ENCODE data around the gene ABCG2. TPM values are rescaled to one million over a fixed set of nuclear protein-coding genes. Genes with fewer than 3 reads are reported as not detected.

Gene ABCG2
- total RNA-seq, 3 donors from 2014 or later (not counting 1 experiment from before 2014, with no cell fraction given): 0.19 to 0.73 (median 0.61) TPM

DNA sequence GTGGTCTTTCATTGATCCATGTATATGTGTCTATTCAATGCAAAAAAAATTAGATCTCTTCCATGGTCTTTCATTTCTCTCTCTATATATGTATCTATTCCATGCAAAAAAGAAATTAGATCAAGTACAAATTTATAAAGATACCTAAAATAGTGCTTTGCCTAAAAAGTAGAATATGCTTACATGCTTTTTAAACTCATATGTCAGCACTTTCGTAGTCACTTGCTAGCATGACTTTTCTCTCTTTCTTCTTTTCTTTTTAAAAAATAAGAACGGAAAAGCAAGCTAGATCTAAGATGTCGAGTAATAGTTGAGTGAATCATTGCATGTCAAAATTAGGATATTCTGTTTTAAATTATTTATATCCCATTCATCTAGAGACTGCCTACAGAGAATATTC is 100.1 kb downstream of the ABCG2 start:
- Histone ChIP-seq H3K4me3 (ENCODE audit: low read length) (no peak overlapping the region), H3K9me3 (ENCODE audit: control insufficient read depth, insufficient read depth, low read length) (no peaks in the 10 kb centered on the region), H3K27me3 (ENCODE audit: control insufficient read depth, insufficient read depth, low read length) (no peaks in the 10 kb centered on the region), H3K4me1 (ENCODE audit: control insufficient read depth, insufficient read depth, low read length) (no peaks in the 10 kb centered on the region), H3K36me3 (ENCODE audit: control insufficient read depth, insufficient read depth, low read length) (peaks cover 9% of the 10 kb centered on the region), H3K27ac (ENCODE audit: low read length) (no peak overlapping the region)
- intact Hi-C loops (cut with micrococcal nuclease): no loop called here
- ATAC-seq: no peak
- TF ChIP-seq, protein P1, sequence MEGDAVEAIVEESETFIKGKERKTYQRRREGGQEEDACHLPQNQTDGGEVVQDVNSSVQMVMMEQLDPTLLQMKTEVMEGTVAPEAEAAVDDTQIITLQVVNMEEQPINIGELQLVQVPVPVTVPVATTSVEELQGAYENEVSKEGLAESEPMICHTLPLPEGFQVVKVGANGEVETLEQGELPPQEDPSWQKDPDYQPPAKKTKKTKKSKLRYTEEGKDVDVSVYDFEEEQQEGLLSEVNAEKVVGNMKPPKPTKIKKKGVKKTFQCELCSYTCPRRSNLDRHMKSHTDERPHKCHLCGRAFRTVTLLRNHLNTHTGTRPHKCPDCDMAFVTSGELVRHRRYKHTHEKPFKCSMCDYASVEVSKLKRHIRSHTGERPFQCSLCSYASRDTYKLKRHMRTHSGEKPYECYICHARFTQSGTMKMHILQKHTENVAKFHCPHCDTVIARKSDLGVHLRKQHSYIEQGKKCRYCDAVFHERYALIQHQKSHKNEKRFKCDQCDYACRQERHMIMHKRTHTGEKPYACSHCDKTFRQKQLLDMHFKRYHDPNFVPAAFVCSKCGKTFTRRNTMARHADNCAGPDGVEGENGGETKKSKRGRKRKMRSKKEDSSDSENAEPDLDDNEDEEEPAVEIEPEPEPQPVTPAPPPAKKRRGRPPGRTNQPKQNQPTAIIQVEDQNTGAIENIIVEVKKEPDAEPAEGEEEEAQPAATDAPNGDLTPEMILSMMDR (IDR thresholded peaks at IDR 0.05): no peak
- H3K4me1 Mint-ChIP-seq: no peaks in the 10 kb centered on the region
- no peaks in the 10 kb centered on the region for H3K9me3 Mint-ChIP-seq
- no peak overlapping the region for H3K4me3 Mint-ChIP-seq
- H3K27ac Mint-ChIP-seq: no peak overlapping the region
- WGBS (ENCODE audit: insufficient coverage): 100% methylated on average over 1 of the region's 3 CpGs
- H3K27me3 Mint-ChIP-seq (ENCODE audit: low read depth in 2 of 2): no peaks in the 10 kb centered on the region
- no peak for DNase-seq
- no peaks in the 10 kb centered on the region for H3K36me3 Mint-ChIP-seq

DNA sequence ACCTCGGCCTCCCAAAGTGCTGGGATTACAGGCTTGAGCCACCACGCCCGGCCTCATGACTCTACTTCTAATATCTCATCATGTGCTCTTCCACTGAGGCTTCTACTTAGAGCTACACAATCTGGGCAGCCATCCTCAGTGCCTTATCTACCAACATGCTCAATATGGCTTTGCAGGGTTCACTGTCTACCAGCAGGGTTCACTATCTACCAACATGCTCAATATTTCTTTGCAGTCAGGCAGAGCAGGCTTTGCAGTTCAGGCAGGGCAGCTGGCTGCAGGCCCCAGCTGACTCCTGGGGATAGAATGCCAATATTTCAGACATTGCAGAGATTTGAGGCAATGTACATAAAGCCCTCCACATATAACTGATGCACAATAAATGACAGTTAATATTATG is 103.5 kb downstream of the ABCG2 start:
- intact Hi-C loops (cut with micrococcal nuclease): no loop called here
- WGBS (ENCODE audit: insufficient coverage): 98% methylated on average over 3 of the region's 3 CpGs
- H3K4me1 ChIP-seq (ENCODE audit: control insufficient read depth, insufficient read depth, low read length): no peaks in the 10 kb centered on the region
- TF ChIP-seq, protein P1 (IDR thresholded peaks at IDR 0.05): no peak
- H3K27ac ChIP-seq (ENCODE audit: low read length): no peak overlapping the region
- H3K36me3 Mint-ChIP-seq: no peaks in the 10 kb centered on the region
- no peak overlapping the region for H3K27ac Mint-ChIP-seq
- H3K4me1 Mint-ChIP-seq: no peaks in the 10 kb centered on the region
- no peak overlapping the region for H3K4me3 Mint-ChIP-seq
- no peaks in the 10 kb centered on the region for H3K9me3 ChIP-seq (ENCODE audit: control insufficient read depth, insufficient read depth, low read length)
- peaks cover 4% of the 10 kb centered on the region for H3K36me3 ChIP-seq (ENCODE audit: control insufficient read depth, insufficient read depth, low read length)
- H3K27me3 Mint-ChIP-seq (ENCODE audit: low read depth in 2 of 2): no peaks in the 10 kb centered on the region
- H3K9me3 Mint-ChIP-seq: no peaks in the 10 kb centered on the region
- H3K27me3 ChIP-seq (ENCODE audit: control insufficient read depth, insufficient read depth, low read length): no peaks in the 10 kb centered on the region
- DNase-seq (peak in 1 of 2 donors; percentile 7), ATAC-seq (peak in 1 of 3 donors; percentile 35)
- no peak overlapping the region for H3K4me3 ChIP-seq (ENCODE audit: low read length)

GRCh38 chr4:88054229-88054628 is 104.2 kb downstream of the ABCG2 start:
- DNase-seq (no peak), ATAC-seq (no peak)
- no peaks in the 10 kb centered on the region for H3K36me3 Mint-ChIP-seq
- no peaks in the 10 kb centered on the region for H3K27me3 ChIP-seq (ENCODE audit: control insufficient read depth, insufficient read depth, low read length)
- H3K9me3 ChIP-seq (ENCODE audit: control insufficient read depth, insufficient read depth, low read length): no peaks in the 10 kb centered on the region
- H3K4me3 Mint-ChIP-seq: no peak overlapping the region
- H3K4me3 ChIP-seq (ENCODE audit: low read length): no peak overlapping the region
- H3K9me3 Mint-ChIP-seq: no peaks in the 10 kb centered on the region
- intact Hi-C loops (cut with micrococcal nuclease): no loop called here
- H3K4me1 ChIP-seq (ENCODE audit: control insufficient read depth, insufficient read depth, low read length): no peaks in the 10 kb centered on the region
- no peak overlapping the region for H3K27ac ChIP-seq (ENCODE audit: low read length)
- no peaks in the 10 kb centered on the region for H3K27me3 Mint-ChIP-seq (ENCODE audit: low read depth in 2 of 2)
- no peaks in the 10 kb centered on the region for H3K4me1 Mint-ChIP-seq
- TF ChIP-seq, protein P1 (IDR thresholded peaks at IDR 0.05): no peak
- 93% methylated on average over 4 of the region's 4 CpGs for WGBS (ENCODE audit: insufficient coverage)
- H3K27ac Mint-ChIP-seq: no peak overlapping the region
- peaks cover 2% of the 10 kb centered on the region for H3K36me3 ChIP-seq (ENCODE audit: control insufficient read depth, insufficient read depth, low read length)

- no peaks in the 10 kb centered on the region for H3K36me3 Mint-ChIP-seq
- TF ChIP-seq, protein P1 (IDR thresholded peaks at IDR 0.05): no peak
- intact Hi-C loops (cut with micrococcal nuclease): no loop called here
- Histone ChIP-seq H3K27me3 (ENCODE audit: control insufficient read depth, insufficient read depth, low read length) (no peaks in the 10 kb centered on the region), H3K36me3 (ENCODE audit: control insufficient read depth, insufficient read depth, low read length) (peaks cover 23% of the 10 kb centered on the region), H3K4me1 (ENCODE audit: control insufficient read depth, insufficient read depth, low read length) (no peaks in the 10 kb centered on the region), H3K4me3 (ENCODE audit: low read length) (no peak overlapping the region), H3K27ac (ENCODE audit: low read length) (no peak overlapping the region), H3K9me3 (ENCODE audit: control insufficient read depth, insufficient read depth, low read length) (no peaks in the 10 kb centered on the region)
- ATAC-seq (no peak), DNase-seq (no peak)
- H3K27ac Mint-ChIP-seq: no peak overlapping the region
- no peak overlapping the region for H3K4me3 Mint-ChIP-seq
- no peaks in the 10 kb centered on the region for H3K27me3 Mint-ChIP-seq (ENCODE audit: low read depth in 2 of 2)
- H3K9me3 Mint-ChIP-seq: no peaks in the 10 kb centered on the region
- peaks cover 0 to 10% of the 10 kb centered on the region in 2 donors for H3K4me1 Mint-ChIP-seq
These were observed 113.4 kb downstream of the ABCG2 start for GRCh38 chr4:88045021-88045420.
